BLaER1 treated with 17β-estradiol and CSF1 and Interleukin-3, amounts not matched to agents 10 nM and 100 nM (cell line): ENCODE results near the gene GPX4.
A peak's percentile ranks its signal among the peaks of the same experiment; 100 is the strongest.

ENCODE experiments used
- H3K27ac ChIP-seq, 11 experiments: shearing (Covaris generic); formaldehyde crosslinking; 2 replicates each; pipeline ENCODE4 v1.8.1; 2022
- H3K27me3 ChIP-seq, 11 experiments: shearing (Covaris generic); formaldehyde crosslinking; 2 replicates each; pipeline ENCODE4 v1.8.1; 2022
- H3K36me3 ChIP-seq, 11 experiments: shearing (Covaris generic); formaldehyde crosslinking; 2 replicates each; pipeline ENCODE4 v1.8.1; 2022
- H3K4me1 ChIP-seq, 10 experiments: shearing (Covaris generic); formaldehyde crosslinking; 2 replicates each; pipeline ENCODE4 v1.8.1; 2022
- H3K4me2 ChIP-seq, 11 experiments: shearing (Covaris generic); formaldehyde crosslinking; 2 replicates each; pipeline ENCODE4 v1.8.1; 2022
- H3K4me3 ChIP-seq, 10 experiments: shearing (Covaris generic); formaldehyde crosslinking; 2 replicates each; pipeline ENCODE4 v1.8.1; 2022
- H3K9ac ChIP-seq, 11 experiments: shearing (Covaris generic); formaldehyde crosslinking; 2 replicates each; pipeline ENCODE4 v1.8.1; 2022
- H3K9me3 ChIP-seq, 11 experiments: shearing (Covaris generic); formaldehyde crosslinking; replicated peaks in 1 of 11; 2 replicates each; pipeline ENCODE4 v1.8.1; 2022
- H4K20me1 ChIP-seq, 11 experiments: shearing (Covaris generic); formaldehyde crosslinking; 2 replicates each; pipeline ENCODE4 v1.8.1; 2022
- Cebpa-rat ChIP-seq, 11 experiments: shearing (Covaris generic); IDR thresholded peaks; 2 replicates each; pipeline ENCODE4 v1.8.1; 2022

GPX4 gene

DNA sequence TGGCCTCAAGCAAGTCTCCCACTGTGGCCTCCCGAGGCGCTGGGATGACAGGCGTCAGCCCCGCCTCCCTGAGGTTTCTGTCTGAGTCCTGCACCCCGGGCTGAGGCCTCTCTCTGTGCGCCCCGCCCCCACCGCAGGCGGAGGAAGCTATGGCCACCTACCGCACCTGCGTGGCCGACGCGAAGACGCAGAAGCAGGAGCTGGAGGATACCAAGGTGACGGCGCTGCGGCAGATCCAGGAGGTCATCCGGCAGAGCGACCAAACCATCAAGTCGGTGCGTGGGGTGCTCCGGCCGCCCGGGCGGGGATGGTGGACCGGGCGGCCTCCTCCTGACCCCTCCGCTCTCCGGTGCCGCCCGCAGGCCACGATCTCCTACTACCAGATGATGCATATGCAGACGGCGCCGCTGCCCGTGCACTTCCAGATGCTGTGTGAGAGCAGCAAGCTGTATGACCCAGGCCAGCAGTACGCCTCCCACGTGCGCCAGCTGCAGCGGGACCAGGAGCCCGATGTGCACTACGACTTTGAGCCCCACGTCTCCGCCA is 24.2 kb upstream of the GPX4 start:
- Histone ChIP-seq H3K9me3 (no peaks in the 10 kb centered on the region), H3K9ac (no peak overlapping the region), H3K4me1 (peaks cover 36 to 88% (median 60%) of the 10 kb centered on the region in 10 experiments), H3K27ac (no peak overlapping the region), H3K4me3 (no peak overlapping the region), H4K20me1 (peaks cover 73 to 99% (median 94%) of the 10 kb centered on the region in 11 experiments), H3K36me3 (peaks cover 86 to 99% (median 93%) of the 10 kb centered on the region in 11 experiments), H3K27me3 (no peaks in the 10 kb centered on the region), H3K4me2 (no peak overlapping the region)
- no peak for TF ChIP-seq Cebpa-rat (IDR thresholded peaks at IDR 0.05)

- Histone ChIP-seq H3K27ac (no peak overlapping the region), H3K4me3 (no peak overlapping the region), H3K4me1 (peaks cover 28 to 89% (median 57%) of the 10 kb centered on the region in 10 experiments), H3K27me3 (no peaks in the 10 kb centered on the region), H3K4me2 (no peak overlapping the region), H4K20me1 (peaks cover 73 to 100% (median 96%) of the 10 kb centered on the region in 11 experiments), H3K36me3 (peaks cover 89 to 100% (median 94%) of the 10 kb centered on the region in 11 experiments), H3K9ac (peak overlapping the region in 2 of 11 experiments; percentile 17 to 26; a peak in 1 of 22 replicates), H3K9me3 (no peaks in the 10 kb centered on the region)
- no peak for TF ChIP-seq Cebpa-rat (IDR thresholded peaks at IDR 0.05)
Measured at GRCh38 chr19:1080360-1081161, 23.2 kb upstream of the GPX4 start.

- no peak for TF ChIP-seq Cebpa-rat (IDR thresholded peaks at IDR 0.05)
- Histone ChIP-seq H3K4me3 (no peak overlapping the region), H3K27ac (no peak overlapping the region), H3K9me3 (no peaks in the 10 kb centered on the region), H3K4me2 (peak overlapping the region in 3 of 11 experiments; percentile 4 to 19 (median 12); a peak in 3 of 22 replicates), H3K9ac (peak overlapping the region in 1 of 11 experiments; percentile 26; a peak in 1 of 22 replicates), H4K20me1 (peaks cover 79 to 100% (median 96%) of the 10 kb centered on the region in 11 experiments), H3K4me1 (peaks cover 23 to 89% (median 55%) of the 10 kb centered on the region in 10 experiments), H3K36me3 (peaks cover 89 to 100% (median 94%) of the 10 kb centered on the region in 11 experiments), H3K27me3 (no peaks in the 10 kb centered on the region)
Measured at GRCh38 chr19:1081301-1082164, 22.3 kb upstream of the GPX4 start.

GRCh38 chr19:1082165-1082927 is 21.4 kb upstream of the GPX4 start:
- Histone ChIP-seq H4K20me1 (peaks cover 79 to 100% (median 96%) of the 10 kb centered on the region in 11 experiments), H3K9ac (no peak overlapping the region), H3K4me2 (peak overlapping the region in 5 of 11 experiments; percentile 17 to 65 (median 33); a peak in 9 of 22 replicates)

DNA sequence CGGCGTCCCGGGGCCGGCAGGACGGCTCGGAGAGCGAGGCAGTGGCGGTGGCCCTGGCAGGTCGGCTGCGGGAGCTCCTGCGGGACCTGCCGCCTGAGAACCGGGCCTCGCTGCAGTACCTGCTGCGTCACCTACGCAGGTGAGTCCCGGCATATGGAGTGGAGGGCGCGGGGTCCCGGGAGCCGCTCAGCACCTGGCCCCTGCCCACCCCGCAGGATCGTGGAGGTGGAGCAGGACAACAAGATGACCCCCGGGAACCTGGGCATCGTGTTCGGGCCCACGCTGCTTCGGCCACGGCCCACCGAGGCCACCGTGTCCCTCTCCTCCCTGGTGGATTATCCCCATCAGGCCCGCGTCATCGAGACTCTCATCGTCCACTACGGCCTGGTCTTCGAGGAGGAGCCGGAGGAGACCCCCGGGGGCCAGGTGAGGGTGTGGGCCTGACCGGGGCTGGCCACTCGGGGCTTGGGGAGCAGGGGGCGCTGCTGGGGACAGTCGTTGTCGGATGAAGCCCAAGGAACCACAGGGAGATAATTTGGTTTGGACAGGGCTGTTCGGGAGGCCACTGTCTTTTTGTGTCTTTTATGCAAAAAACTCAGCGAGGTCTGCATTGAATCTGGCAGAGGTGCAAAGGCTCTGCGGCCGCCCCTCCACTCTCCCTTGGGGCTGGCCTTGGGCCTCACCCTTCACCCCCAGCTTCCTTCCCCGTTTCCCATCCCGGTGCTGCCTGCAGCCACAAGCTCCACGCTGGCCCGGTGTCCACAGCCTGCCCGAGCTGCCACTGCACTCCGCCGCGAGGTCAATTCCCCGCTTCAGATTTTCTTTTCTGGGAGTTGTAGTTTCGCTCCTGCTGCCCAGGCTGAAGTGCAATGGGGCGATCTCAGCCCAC is 20.6 kb upstream of the GPX4 start:
- H3K36me3 ChIP-seq: peaks cover 85 to 94% (median 89%) of the 10 kb centered on the region in 11 experiments

More at GRCh38 chr19:1082165-1082927, 21.4 kb upstream of the GPX4 start:
- no peaks in the 10 kb centered on the region for H3K9me3 ChIP-seq
- peaks cover 91 to 100% (median 95%) of the 10 kb centered on the region in 11 experiments for H3K36me3 ChIP-seq
- H3K4me3 ChIP-seq: no peak overlapping the region
- no peak overlapping the region for H3K27ac ChIP-seq
- H3K27me3 ChIP-seq: no peaks in the 10 kb centered on the region
- TF ChIP-seq Cebpa-rat (IDR thresholded peaks at IDR 0.05): no peak
- peaks cover 23 to 89% (median 55%) of the 10 kb centered on the region in 10 experiments for H3K4me1 ChIP-seq

GRCh38 chr19:1084024-1084868 is 19.5 kb upstream of the GPX4 start:
- Histone ChIP-seq H3K27me3 (no peaks in the 10 kb centered on the region), H3K4me2 (0 out of 22 replicates have a peak overlapping the region, but pooled peaks of 2 of the 11 experiments have one; percentile 12 to 38), H3K9ac (no peak overlapping the region), H3K36me3 (peaks cover 82 to 94% (median 90%) of the 10 kb centered on the region in 11 experiments), H3K4me3 (no peak overlapping the region), H3K9me3 (no peaks in the 10 kb centered on the region), H3K27ac (no peak overlapping the region), H3K4me1 (peaks cover 36 to 96% (median 67%) of the 10 kb centered on the region in 10 experiments), H4K20me1 (peaks cover 69 to 100% (median 94%) of the 10 kb centered on the region in 11 experiments)
- no peak for TF ChIP-seq Cebpa-rat (IDR thresholded peaks at IDR 0.05)

More for the DNA sequence above, 20.6 kb upstream of the GPX4 start:
- TF ChIP-seq Cebpa-rat (IDR thresholded peaks at IDR 0.05): no peak
- Histone ChIP-seq H3K4me2 (peak overlapping the region in 7 of 11 experiments; percentile 7 to 65 (median 24); a peak in 10 of 22 replicates), H3K9me3 (no peaks in the 10 kb centered on the region), H3K9ac (peak overlapping the region in 3 of 11 experiments; percentile 6 to 26 (median 7); a peak in 2 of 22 replicates), H3K4me1 (peaks cover 25 to 89% (median 56%) of the 10 kb centered on the region in 10 experiments), H3K27ac (no peak overlapping the region), H3K27me3 (no peaks in the 10 kb centered on the region), H3K4me3 (no peak overlapping the region; a peak in 1 of 20 replicates), H4K20me1 (peaks cover 73 to 100% (median 91%) of the 10 kb centered on the region in 11 experiments)
